LNCAP (cell line): Measurements from ENCODE around the gene USP7.

ENCODE experiments used
- TF ChIP-seq, protein P1 (sequence below): fragments of 450-650 bp; IDR thresholded peaks from 2 replicates; pipeline ENCODE4 v1.5.1; 2017; ENCODE audit warnings: mild to moderate bottlenecking

The USP7 gene

DNA sequence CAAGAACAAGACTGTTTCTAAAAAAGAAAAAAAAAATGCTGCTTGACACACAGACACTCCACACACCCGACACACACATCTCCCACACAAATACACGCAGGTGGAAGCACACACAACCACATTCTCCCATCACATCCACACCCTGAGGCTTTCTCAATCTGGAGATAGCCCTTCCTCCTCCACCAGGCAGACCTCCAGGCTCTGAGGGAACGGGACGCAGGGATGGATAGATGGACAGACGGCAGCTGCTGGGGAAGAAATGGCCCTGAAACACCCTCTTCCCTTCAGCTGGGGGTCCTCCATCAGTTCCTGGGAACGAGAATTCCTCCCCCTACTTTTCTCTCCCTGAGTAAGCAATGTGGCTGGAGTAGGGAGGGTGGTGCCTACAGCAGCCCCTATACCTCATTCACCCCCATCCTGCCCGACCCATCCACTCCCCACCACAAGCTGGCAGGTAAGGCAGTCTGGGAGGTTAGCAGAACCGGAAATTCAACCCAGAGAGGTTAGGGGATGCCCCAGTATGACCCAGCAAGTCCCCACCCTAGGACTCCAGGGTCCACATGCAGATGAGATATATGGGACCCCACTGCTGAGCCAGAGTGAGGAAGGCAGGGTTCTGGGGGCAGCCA, 85.7 kb downstream of the USP7 start:
- TF ChIP-seq, protein P1, sequence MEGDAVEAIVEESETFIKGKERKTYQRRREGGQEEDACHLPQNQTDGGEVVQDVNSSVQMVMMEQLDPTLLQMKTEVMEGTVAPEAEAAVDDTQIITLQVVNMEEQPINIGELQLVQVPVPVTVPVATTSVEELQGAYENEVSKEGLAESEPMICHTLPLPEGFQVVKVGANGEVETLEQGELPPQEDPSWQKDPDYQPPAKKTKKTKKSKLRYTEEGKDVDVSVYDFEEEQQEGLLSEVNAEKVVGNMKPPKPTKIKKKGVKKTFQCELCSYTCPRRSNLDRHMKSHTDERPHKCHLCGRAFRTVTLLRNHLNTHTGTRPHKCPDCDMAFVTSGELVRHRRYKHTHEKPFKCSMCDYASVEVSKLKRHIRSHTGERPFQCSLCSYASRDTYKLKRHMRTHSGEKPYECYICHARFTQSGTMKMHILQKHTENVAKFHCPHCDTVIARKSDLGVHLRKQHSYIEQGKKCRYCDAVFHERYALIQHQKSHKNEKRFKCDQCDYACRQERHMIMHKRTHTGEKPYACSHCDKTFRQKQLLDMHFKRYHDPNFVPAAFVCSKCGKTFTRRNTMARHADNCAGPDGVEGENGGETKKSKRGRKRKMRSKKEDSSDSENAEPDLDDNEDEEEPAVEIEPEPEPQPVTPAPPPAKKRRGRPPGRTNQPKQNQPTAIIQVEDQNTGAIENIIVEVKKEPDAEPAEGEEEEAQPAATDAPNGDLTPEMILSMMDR, result no peak

DNA sequence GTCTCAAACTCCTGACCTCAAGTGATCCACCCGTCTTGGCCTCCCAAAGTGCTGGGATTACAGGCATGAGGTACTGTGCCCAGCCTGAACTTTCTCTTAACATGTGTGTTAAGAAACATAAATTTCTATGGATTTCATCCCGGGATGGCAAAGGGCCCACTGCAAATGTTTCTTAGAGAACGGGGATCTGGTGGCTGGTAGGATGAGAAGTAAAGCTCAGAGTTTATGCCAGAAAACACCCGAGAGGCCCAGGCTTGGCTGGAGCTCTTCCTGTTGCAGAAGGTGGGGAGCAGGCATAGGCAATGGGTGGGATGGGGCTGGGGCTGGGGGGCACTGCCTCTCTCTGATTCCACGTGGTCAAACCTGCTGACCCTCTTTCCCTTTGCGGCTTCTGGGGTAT, 89.3 kb downstream of the USP7 start:
- TF ChIP-seq, protein P1, result no peak

DNA sequence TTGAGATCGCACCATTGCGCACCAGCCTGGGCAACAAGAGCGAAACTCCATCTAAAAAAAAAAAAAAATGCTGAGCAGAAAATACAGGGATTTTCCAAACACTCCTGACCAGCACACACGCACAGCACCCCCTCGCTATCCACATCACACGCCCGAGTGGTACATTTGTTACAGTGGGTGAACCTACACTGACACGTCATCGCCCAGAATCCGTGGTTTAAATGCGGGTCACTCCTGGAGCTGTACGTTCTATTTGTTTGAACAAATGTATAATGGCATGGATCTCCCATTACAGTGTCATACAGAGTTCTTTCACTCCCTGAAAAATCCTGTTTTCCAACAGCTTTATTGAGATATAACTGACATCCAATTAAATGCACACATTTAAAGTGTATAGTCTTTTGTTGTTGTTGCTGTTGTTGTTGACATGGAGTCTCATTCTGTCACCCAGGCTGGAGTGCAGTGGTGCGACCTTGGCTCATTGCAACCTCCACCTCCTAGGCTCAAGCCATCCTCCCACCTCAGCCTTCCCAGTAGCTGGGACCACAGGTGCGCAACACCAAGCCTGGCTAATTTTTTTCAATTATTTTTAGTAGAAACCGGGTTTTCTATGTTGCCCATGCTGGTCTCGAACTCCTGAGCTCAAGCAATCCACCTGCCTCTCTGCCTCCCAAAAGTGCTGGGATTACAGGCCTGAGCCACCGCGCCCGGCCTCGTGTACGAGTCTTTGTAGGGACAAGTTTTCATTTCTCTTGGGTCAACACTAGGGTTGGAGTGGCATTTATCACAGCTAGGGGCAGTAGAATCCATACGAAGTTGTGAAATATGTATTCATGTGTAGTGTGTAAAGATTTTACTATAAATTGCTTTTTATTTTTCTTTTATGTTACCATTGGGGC, 90.5 kb downstream of the USP7 start:
- TF ChIP-seq, protein P1, result no peak

DNA sequence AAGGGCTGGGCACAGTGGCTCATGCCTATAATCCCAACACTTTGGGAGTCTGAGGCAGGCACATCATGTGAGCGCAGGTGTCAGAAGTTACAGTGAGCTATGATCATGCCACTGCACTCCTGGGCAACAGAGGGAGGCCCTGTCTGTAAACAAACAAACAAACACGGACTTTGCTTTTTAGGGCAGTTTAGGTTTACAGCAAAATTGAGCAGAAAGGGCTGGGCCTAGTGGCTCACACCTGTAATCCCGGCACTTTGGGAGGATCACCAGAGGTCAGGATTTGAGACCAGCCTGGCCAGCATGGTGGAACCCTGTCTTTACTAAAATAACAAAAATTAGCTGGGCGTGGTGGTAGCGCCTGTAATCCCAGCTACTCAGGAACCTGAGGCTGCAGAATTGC, 91.6 kb downstream of the USP7 start:
- TF ChIP-seq, protein P1, result no peak

DNA sequence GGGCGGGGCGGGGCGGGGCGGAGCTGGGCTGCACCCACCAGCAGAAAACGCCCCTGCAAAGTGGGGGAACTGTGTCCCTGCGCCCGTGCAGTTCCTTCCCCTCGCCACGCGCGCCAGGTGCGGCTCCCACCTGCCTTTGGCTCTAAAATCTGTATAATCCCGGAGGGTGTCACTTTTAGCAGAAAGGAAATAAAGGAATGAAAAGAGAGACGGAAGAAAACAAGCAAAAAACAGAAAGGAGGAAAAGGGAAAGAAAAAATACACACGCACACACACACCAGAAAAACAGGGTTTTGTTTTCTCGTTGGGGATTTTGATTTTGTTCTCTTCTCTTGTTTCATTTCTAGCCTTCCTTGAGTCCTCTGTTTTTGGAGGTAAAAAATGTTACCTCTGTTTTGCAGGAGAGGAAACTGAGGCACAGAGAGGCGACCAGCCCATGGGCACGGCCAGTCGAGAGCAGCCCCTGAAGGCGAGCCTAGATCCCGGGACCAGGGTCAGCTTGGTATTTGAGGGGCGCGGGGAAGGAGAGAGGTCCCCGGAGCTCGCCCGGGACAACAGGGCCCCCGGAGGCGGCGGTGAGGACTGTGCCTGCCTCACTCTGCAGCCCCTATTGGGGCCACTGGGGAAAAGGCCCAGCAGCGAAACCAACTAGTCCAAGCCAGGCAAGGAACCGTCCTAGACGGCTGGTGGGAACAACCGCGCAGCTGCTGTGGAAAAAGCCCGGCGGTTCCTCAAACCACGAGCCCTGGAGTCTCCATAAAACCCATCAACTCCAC, 94.3 kb downstream of the USP7 start:
- TF ChIP-seq, protein P1, result no peak

DNA sequence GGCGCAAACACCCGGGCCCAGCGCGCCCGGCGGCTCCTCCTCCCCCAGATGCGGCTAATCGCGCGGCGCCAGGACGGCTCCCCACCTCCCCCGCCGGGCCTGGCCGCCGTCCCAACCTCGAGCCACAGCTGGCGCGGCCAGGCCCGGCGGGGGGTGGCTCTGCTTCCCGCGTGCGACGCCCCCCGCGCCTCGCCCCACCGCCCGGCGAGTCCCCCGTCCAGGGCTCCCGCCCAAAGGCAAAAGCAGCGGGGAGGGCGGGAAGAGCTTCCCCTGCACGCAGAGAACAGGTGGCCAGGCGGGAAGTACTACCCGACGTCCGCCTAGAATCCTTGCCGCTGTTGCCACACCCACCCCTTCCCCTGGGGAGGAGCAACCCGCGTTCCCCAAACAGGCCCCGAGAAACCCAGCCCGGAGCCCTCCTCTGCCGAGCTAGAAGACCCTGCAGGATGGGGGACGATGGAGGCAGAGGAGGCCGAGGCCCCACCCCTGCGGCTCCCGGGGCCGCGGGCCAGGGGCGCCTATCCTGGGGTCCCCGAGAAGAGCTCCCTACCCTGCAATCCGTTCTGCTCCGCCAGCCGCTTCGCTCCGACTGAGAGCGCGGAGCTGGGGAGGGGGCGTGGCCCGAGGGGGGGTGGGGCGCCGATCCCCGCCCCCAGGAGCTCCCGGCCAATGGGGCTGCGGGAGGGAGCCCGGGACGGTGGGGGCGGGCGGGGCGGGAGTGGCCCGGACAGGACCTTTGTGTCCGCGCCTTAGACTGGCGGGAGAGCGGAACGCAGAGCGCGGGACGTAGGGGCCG, 95.1 kb downstream of the USP7 start, which contains the start of gene CARHSP1:
Gene CARHSP1 (minus strand): TSS at position 591 of the 796 bp plus-strand sequence. CDS start 9,678 bp downstream, outside the sequence.
- TF ChIP-seq, protein P1, result no peak

DNA sequence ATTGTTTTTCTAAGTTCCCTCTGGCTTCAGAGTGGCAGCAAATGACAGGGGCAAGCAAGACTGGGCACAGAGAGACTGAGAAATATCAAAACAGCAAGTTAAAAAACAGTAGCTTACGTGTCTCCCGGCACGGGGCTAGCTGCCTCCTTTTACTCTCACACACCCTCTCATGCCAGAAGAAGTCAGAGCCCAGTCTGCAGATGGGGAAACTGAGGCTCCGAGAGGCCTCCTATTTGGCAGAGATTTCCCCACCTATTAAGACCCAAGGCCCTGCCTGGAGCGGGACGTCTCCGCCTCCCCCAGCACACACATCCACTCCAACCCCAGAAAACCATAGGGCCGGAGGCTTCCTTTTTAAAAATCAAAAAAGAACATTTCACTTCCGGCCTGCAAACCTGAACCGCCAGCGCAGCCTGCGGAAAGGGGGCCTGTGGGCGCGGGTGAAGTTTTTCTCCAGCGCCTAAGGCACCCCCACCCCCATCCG, 95.7 kb downstream of the USP7 start:
- TF ChIP-seq, protein P1, result no peak
